Measurements from ENCODE around the gene POPDC2. TPM values are rescaled to one million over a fixed set of nuclear protein-coding genes. Genes with fewer than 3 reads are reported as not detected.

POPDC2 gene
- total and polyA plus RNA-seq, 10 of the 15 experiments (the other 5 are each of a cell fraction or from before 2014, with no cell fraction given), result 1.8 to 12.7 (median 3.5) TPM

DNA sequence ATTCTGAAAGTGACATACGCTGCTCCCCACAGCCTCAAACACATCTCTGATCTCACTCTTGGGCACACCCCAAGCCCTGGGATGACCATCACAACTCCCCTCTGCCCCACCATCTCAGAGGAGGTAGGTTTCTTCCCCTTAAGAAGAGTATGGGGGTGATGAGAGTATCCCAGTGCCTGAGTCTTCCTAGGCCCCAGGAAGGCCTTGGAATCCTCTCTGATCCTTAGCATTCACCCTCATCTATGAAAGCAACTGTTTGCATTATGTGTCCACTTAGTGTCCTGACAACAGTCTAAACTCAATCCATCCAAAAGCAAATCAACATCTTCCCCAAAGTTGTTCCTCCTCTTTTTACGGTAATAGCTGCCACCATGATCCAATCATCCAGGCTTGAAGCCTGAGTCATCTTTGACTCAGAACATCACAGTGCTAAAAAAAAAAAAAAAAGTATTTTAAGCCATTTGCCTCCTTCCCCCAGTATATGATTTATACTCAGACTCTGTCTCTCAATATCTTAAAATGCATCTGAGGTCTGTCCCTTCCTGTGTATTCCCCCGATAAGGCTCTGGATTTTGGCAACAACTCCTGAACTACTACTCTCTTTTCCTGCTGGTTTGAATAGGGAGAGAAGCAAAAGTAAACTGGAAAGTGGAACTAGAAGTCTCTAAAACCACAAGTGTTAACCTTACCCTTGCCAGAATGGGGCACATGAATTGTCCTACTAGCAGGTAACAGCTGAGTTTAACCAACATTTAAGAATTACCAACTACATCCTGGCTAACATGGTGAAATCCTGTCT, 22.5 kb downstream of the POPDC2 start (continued):
- TF ChIP-seq ZNF687 (IDR thresholded peaks at IDR 0.05) (peak; percentile 0), JUND (IDR thresholded peaks at IDR 0.05; ENCODE audit: low read depth, low read length) (0 out of 2 replicates have a peak, but pooled peaks have one; percentile 28), RAD51 (IDR thresholded peaks at IDR 0.05) (no peak), RFX5 (IDR thresholded peaks at IDR 0.05; ENCODE audit: low read depth, low read length) (no peak), BACH1 (IDR thresholded peaks at IDR 0.05; ENCODE audit: borderline replicate concordance) (peak; percentile 65), RB1 (IDR thresholded peaks at IDR 0.05; ENCODE audit: borderline replicate concordance) (no peak), WRNIP1 (IDR thresholded peaks at IDR 0.05; ENCODE audit: borderline replicate concordance, low read depth, low read length) (no peak), EGR1 (IDR thresholded peaks at IDR 0.05; ENCODE audit: borderline replicate concordance in 1 of 2, low read depth in 2 of 2, low read length in 2 of 2) (no peak), SMAD1 (IDR thresholded peaks at IDR 0.05; ENCODE audit: low read depth, partially characterized antibody) (no peak), FOXM1 (IDR thresholded peaks at IDR 0.05; ENCODE audit: low read depth, low read length) (no peak), ASH2L (IDR thresholded peaks at IDR 0.05; ENCODE audit: borderline replicate concordance, low read depth) (0 out of 2 replicates have a peak, but pooled peaks have one; percentile 35), NFYB (IDR thresholded peaks at IDR 0.05; ENCODE audit: insufficient read depth, low read depth, low read length) (no peak), RELA (IDR thresholded peaks at IDR 0.05; ENCODE audit: borderline replicate concordance, partially characterized antibody) (no peak), MYC (IDR thresholded peaks at IDR 0.05; ENCODE audit: insufficient read depth, insufficient read length, insufficient replicate concordance, low read length, severe bottlenecking) (no peak), SMC3 (IDR thresholded peaks at IDR 0.05; ENCODE audit: borderline replicate concordance, low read length) (peak; percentile 17; the same call in 1 of the 2 replicates), RUNX3 (IDR thresholded peaks at IDR 0.05; ENCODE audit: low read length) (peak; percentile 94)
- TF ChIP-seq, protein P1, sequence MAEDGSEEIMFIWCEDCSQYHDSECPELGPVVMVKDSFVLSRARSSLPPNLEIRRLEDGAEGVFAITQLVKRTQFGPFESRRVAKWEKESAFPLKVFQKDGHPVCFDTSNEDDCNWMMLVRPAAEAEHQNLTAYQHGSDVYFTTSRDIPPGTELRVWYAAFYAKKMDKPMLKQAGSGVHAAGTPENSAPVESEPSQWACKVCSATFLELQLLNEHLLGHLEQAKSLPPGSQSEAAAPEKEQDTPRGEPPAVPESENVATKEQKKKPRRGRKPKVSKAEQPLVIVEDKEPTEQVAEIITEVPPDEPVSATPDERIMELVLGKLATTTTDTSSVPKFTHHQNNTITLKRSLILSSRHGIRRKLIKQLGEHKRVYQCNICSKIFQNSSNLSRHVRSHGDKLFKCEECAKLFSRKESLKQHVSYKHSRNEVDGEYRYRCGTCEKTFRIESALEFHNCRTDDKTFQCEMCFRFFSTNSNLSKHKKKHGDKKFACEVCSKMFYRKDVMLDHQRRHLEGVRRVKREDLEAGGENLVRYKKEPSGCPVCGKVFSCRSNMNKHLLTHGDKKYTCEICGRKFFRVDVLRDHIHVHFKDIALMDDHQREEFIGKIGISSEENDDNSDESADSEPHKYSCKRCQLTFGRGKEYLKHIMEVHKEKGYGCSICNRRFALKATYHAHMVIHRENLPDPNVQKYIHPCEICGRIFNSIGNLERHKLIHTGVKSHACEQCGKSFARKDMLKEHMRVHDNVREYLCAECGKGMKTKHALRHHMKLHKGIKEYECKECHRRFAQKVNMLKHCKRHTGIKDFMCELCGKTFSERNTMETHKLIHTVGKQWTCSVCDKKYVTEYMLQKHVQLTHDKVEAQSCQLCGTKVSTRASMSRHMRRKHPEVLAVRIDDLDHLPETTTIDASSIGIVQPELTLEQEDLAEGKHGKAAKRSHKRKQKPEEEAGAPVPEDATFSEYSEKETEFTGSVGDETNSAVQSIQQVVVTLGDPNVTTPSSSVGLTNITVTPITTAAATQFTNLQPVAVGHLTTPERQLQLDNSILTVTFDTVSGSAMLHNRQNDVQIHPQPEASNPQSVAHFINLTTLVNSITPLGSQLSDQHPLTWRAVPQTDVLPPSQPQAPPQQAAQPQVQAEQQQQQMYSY (CRISPR knock-in tag; IDR thresholded peaks at IDR 0.05), result no peak
- TF ChIP-seq, protein P2, sequence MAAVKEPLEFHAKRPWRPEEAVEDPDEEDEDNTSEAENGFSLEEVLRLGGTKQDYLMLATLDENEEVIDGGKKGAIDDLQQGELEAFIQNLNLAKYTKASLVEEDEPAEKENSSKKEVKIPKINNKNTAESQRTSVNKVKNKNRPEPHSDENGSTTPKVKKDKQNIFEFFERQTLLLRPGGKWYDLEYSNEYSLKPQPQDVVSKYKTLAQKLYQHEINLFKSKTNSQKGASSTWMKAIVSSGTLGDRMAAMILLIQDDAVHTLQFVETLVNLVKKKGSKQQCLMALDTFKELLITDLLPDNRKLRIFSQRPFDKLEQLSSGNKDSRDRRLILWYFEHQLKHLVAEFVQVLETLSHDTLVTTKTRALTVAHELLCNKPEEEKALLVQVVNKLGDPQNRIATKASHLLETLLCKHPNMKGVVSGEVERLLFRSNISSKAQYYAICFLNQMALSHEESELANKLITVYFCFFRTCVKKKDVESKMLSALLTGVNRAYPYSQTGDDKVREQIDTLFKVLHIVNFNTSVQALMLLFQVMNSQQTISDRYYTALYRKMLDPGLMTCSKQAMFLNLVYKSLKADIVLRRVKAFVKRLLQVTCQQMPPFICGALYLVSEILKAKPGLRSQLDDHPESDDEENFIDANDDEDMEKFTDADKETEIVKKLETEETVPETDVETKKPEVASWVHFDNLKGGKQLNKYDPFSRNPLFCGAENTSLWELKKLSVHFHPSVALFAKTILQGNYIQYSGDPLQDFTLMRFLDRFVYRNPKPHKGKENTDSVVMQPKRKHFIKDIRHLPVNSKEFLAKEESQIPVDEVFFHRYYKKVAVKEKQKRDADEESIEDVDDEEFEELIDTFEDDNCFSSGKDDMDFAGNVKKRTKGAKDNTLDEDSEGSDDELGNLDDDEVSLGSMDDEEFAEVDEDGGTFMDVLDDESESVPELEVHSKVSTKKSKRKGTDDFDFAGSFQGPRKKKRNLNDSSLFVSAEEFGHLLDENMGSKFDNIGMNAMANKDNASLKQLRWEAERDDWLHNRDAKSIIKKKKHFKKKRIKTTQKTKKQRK (IDR thresholded peaks at IDR 0.05; ENCODE audit: low read depth, low read length), result no peak
